Measurements from ENCODE around the gene MCTP1. TPM values are rescaled to one million over a fixed set of nuclear protein-coding genes. Genes with fewer than 3 reads are reported as not detected.

The MCTP1 gene
- total RNA-seq, 1 donor from 2014 or later, result 12.8 TPM

DNA sequence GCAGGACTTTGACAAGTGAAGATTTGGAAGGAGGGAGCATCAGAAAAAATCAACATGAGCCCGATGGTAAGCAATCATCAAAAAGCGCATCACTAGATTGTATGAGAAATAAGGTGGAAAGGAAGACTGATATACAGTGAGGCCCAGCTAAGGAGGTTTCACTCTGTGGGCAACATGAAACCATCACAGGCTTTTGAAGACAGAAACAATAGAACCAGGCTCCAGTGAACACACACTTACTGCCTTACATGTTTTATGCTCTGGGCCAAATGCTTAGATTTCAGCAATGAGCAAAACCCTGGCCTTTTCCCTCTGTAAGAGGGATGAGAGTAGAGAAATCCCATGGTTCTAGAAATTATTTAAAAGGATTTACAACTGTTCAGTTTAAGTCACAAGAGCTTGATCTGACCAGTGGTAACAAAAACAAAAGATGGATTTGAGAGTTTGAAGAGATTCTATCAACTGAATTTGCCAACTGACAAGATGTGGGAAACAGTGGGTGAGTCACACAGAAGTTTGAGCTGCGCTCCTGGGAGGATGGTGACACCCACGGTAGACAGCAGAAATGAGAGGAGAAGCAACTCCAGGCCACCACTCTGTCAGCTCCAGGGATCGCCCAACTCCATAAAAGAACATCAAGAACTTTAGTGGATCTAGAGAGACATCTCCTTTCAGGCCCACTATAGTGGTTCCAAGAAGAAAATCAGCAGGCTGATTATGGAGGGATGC lies 261.8 kb downstream of the MCTP1 start:
- Histone ChIP-seq H3K9me3 (no peaks in the 10 kb centered on the region), H3K27me3 (no peaks in the 10 kb centered on the region), H3K4me3 (no peak overlapping the region), H3K36me3 (no peaks in the 10 kb centered on the region), H3K27ac (no peak overlapping the region), H3K4me1 (no peaks in the 10 kb centered on the region)
- TF ChIP-seq POLR2AphosphoS5 (IDR thresholded peaks at IDR 0.05; ENCODE audit: insufficient read depth in 1 of 2, low read depth in 1 of 2) (no peak), POLR2A (IDR thresholded peaks at IDR 0.05) (no peak)
- TF ChIP-seq, protein P1, sequence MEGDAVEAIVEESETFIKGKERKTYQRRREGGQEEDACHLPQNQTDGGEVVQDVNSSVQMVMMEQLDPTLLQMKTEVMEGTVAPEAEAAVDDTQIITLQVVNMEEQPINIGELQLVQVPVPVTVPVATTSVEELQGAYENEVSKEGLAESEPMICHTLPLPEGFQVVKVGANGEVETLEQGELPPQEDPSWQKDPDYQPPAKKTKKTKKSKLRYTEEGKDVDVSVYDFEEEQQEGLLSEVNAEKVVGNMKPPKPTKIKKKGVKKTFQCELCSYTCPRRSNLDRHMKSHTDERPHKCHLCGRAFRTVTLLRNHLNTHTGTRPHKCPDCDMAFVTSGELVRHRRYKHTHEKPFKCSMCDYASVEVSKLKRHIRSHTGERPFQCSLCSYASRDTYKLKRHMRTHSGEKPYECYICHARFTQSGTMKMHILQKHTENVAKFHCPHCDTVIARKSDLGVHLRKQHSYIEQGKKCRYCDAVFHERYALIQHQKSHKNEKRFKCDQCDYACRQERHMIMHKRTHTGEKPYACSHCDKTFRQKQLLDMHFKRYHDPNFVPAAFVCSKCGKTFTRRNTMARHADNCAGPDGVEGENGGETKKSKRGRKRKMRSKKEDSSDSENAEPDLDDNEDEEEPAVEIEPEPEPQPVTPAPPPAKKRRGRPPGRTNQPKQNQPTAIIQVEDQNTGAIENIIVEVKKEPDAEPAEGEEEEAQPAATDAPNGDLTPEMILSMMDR (IDR thresholded peaks at IDR 0.05), result no peak
- DNase-seq (ENCODE audit: extremely low spot score in 2 of 2), result no peak
- intact Hi-C loops (cut with DNase I), result no loop called here

DNA sequence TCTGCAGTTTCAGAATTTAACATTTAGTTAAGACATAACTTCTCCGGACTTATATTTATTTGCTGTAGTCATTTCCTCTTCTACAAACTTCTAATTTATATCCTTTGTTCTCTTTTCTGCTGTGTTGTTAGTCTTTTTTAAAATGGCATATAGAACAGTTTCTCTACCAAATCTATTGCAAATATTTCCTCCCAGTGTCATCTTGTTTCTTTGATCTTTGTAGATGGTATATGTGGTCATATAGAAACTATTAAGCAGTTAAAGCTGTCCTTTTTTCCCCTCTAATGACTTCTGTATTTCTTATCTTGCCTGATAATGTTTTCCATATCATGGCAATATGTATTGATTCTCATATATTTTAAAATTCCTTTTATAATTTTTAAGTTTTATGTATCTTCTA lies 264.5 kb downstream of the MCTP1 start:
- no peak overlapping the region for H3K4me3 ChIP-seq
- no peak overlapping the region for H3K27ac ChIP-seq
- TF ChIP-seq POLR2A (IDR thresholded peaks at IDR 0.05) (no peak), POLR2AphosphoS5 (IDR thresholded peaks at IDR 0.05; ENCODE audit: insufficient read depth in 1 of 2, low read depth in 1 of 2) (no peak)
- TF ChIP-seq, protein P1 (IDR thresholded peaks at IDR 0.05), result no peak
- H3K4me1 ChIP-seq, result no peaks in the 10 kb centered on the region
- H3K27me3 ChIP-seq, result no peaks in the 10 kb centered on the region
- H3K36me3 ChIP-seq, result no peaks in the 10 kb centered on the region
- intact Hi-C loops (cut with DNase I), result no loop called here
- no peak for DNase-seq (ENCODE audit: extremely low spot score in 2 of 2)
- no peaks in the 10 kb centered on the region for H3K9me3 ChIP-seq

DNA sequence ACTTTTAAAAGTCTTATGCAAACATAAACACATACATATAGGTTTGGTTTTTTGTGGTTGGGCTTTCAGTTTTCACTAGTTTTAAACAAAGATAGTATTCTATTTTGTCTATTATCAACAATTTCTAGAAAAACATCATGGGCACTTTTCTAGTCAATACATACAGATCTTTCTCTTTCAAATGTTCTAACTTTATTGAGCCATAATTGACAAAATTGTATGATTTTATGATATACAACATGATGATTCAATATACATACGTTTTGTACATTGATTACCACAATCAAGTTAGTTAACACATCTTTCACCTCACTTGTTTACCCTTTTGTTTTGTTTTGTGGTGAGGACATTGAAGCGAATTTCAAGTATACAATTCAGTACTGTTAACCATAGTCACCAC lies 265.9 kb downstream of the MCTP1 start:
- Histone ChIP-seq H3K4me3 (no peak overlapping the region), H3K27ac (no peak overlapping the region), H3K36me3 (no peaks in the 10 kb centered on the region), H3K27me3 (no peaks in the 10 kb centered on the region), H3K9me3 (no peaks in the 10 kb centered on the region), H3K4me1 (no peaks in the 10 kb centered on the region)
- no peak for TF ChIP-seq POLR2A (IDR thresholded peaks at IDR 0.05)
- TF ChIP-seq POLR2AphosphoS5 (IDR thresholded peaks at IDR 0.05; ENCODE audit: insufficient read depth in 1 of 2, low read depth in 1 of 2), result no peak
- TF ChIP-seq, protein P1 (IDR thresholded peaks at IDR 0.05), result no peak
- intact Hi-C loops (cut with DNase I), result no loop called here
- DNase-seq (ENCODE audit: extremely low spot score in 2 of 2), result no peak

DNA sequence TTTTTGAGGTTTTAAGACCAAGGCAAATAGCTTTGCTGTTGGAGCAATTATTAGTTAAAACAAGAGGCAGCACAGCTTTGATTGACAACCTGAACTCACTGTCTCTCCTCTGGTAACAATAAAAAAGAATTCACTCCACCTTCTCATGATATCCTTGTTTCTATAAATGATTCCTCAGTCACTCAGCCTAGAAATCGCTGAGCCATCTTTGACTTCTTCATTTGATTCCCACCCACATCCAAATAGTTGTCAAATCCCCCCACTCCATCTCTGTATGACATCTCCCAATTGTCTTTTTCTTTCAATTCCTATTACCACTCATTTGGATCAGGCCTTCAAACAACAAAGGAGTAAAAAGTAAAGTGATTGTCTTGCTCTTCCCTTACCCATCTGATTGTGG lies 266.4 kb downstream of the MCTP1 start:
- no peak for DNase-seq (ENCODE audit: extremely low spot score in 2 of 2)
- intact Hi-C loops (cut with DNase I), result no loop called here
- Histone ChIP-seq H3K4me3 (no peak overlapping the region), H3K4me1 (no peaks in the 10 kb centered on the region), H3K27me3 (no peaks in the 10 kb centered on the region), H3K36me3 (no peaks in the 10 kb centered on the region), H3K27ac (no peak overlapping the region), H3K9me3 (no peaks in the 10 kb centered on the region)
- TF ChIP-seq, protein P1 (IDR thresholded peaks at IDR 0.05), result no peak
- TF ChIP-seq POLR2A (IDR thresholded peaks at IDR 0.05) (no peak), POLR2AphosphoS5 (IDR thresholded peaks at IDR 0.05; ENCODE audit: insufficient read depth in 1 of 2, low read depth in 1 of 2) (no peak)

DNA sequence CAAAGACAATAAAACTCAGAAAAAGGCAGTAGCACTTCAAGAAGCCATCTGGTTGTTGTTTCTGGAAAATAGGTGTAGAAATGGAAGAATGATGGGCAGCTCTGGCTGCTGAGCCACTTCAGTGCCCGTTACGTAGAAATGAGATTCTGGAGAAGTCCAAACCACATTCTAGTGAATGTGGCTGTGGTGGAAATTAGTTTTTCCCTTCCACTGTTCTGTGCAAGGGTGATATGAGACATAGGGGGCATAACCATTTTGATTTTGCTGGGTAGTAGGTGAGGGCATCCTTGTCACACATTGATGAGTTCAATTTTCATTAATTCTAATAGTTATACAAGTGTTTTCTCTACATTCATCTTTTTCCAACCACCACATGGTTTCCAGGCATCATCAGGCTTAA lies 275.1 kb downstream of the MCTP1 start:
- intact Hi-C loops (cut with DNase I), result no loop called here
- Histone ChIP-seq H3K36me3 (no peaks in the 10 kb centered on the region), H3K4me3 (no peak overlapping the region), H3K27ac (no peak overlapping the region), H3K27me3 (no peaks in the 10 kb centered on the region), H3K9me3 (no peaks in the 10 kb centered on the region), H3K4me1 (no peaks in the 10 kb centered on the region)
- DNase-seq (ENCODE audit: extremely low spot score in 2 of 2), result no peak
- TF ChIP-seq POLR2AphosphoS5 (IDR thresholded peaks at IDR 0.05; ENCODE audit: insufficient read depth in 1 of 2, low read depth in 1 of 2), result no peak

All from vagina (tissue), 2 donors.